BJ (cell line): ENCODE results near the gene GRK1. TPM values are rescaled to one million over a fixed set of nuclear protein-coding genes. Genes with fewer than 3 reads are reported as not detected.

Source experiments
- CTCF ChIA-PET: fragments of 350-600 bp; formaldehyde crosslinking; extraction: SDS; loops from one replicate; lab custom pipeline; 2021; ENCODE audit warnings: antibody characterized with exemption, inconsistent platforms; lab: Yijun Ruan, JAX
- POLR2A ChIA-PET: fragments of 300-600 bp; sonication (Branson Sonifier 250); formaldehyde crosslinking; extraction: SDS; loops from one replicate; lab custom pipeline; 2021; ENCODE audit warnings: antibody characterized with exemption; lab: Charles Lee
- DNase-seq: peaks from one replicate; pipeline ENCODE4 v3.0.0-alpha.2; 2011; ENCODE audit warnings: low read depth
- H3K27me3 ChIP-seq: 2 replicates; pipeline ENCODE4 v1.6.0; 2011; ENCODE audit warnings: low read length; ENCODE audit not compliant: control insufficient read depth, insufficient read depth
- H3K36me3 ChIP-seq: 2 replicates; pipeline ENCODE4 v1.5.1; 2011; ENCODE audit warnings: low read length; ENCODE audit not compliant: control insufficient read depth, insufficient read depth
- H3K4me3 ChIP-seq: 2 replicates; pipeline ENCODE4 v1.5.1; 2011; ENCODE audit warnings: low read depth, mild to moderate bottlenecking, control low read depth, low read length
- CTCF ChIP-seq: IDR thresholded peaks from 2 replicates; pipeline ENCODE4 v1.5.1; 2011; ENCODE audit warnings: low read depth, mild to moderate bottlenecking, control low read depth, inconsistent platforms, low read length, moderate library complexity; ENCODE audit not compliant: insufficient read depth
- polyA plus RNA-seq: library from polyadenylated mRNA; depleted of rRNA; stranded (reverse); fragments of >200 nt; gene quantifications from 2 replicates; pipeline ENCODE4 v1.2.3, GENCODE V29; 2011

The GRK1 gene
- polyA plus RNA-seq, 1 experiment = 0.02 TPM

GRCh38 chr13:113656831-113657671 lies 10.0 kb upstream of the GRK1 start:
- ChIA-PET CTCF (no interaction called here), POLR2A (interaction anchor here (0.7 kb wide), 1 partner anchor 555 kb away, joined by 12 read pairs; no protein-coding TSS in a partner anchor)
- TF ChIP-seq CTCF = no peak
- DNase-seq = no peak
- H3K27me3 ChIP-seq = peaks cover 2% of the 10 kb centered on the region; the same call in 1 of the 2 replicates
- H3K36me3 ChIP-seq = no peaks in the 10 kb centered on the region
- H3K4me3 ChIP-seq = no peak overlapping the region

- DNase-seq = no peak
- Histone ChIP-seq H3K4me3 (no peak within 1 kb of the TSS), H3K36me3 (no peaks in the 10 kb centered on the region), H3K27me3 (peaks cover 3% of the 10 kb centered on the region; the same call in 1 of the 2 replicates)
- POLR2A ChIA-PET = no interaction called here
- CTCF ChIA-PET = no interaction called here
- TF ChIP-seq CTCF = no peak
These were observed 8.9 kb upstream of the GRK1 start, which contains the start of gene ATP4B for GRCh38 chr13:113657851-113658741. TSS of gene ATP4B (minus strand) at chr13:113658198. CDS start at chr13:113658144, 54 bp downstream.

GRCh38 chr13:113658836-113659235 lies 8.2 kb upstream of the GRK1 start:
- ChIA-PET POLR2A (no interaction called here), CTCF (no interaction called here)
- peaks cover 3% of the 10 kb centered on the region; the same call in 1 of the 2 replicates for H3K27me3 ChIP-seq
- no peak overlapping the region for H3K4me3 ChIP-seq
- no peaks in the 10 kb centered on the region for H3K36me3 ChIP-seq
- DNase-seq = no peak
- TF ChIP-seq CTCF = no peak

- no peak for DNase-seq
- ChIA-PET CTCF (no interaction called here), POLR2A (no interaction called here)
- H3K36me3 ChIP-seq = no peaks in the 10 kb centered on the region
- no peak overlapping the region for H3K4me3 ChIP-seq
- no peak for TF ChIP-seq CTCF
- peaks cover 3% of the 10 kb centered on the region; the same call in 1 of the 2 replicates for H3K27me3 ChIP-seq
These were observed 7.7 kb upstream of the GRK1 start for GRCh38 chr13:113659337-113659736.
